K562 (cell line): ENCODE results near the gene NOD1. TPM values are rescaled to one million over a fixed set of nuclear protein-coding genes. Genes with fewer than 3 reads are reported as not detected.

Experiments
- ARID4B ChIP-seq: sonication (generic); formaldehyde crosslinking; IDR thresholded peaks from 2 replicates; pipeline ENCODE4 v1.8.0; 2022; ENCODE audit warnings: mild to moderate bottlenecking, missing genetic modification reagents
- CSDE1 ChIP-seq, 2 experiments: fragments of 450-650 bp; IDR thresholded peaks; 2 replicates each; pipeline ENCODE4 v1.6.1; 2016; ENCODE audit warnings: mild to moderate bottlenecking in 1 of 2
- EZH2 ChIP-seq: IDR thresholded peaks from 2 replicates; pipeline ENCODE4 v1.6.1; 2012; ENCODE audit warnings: low read depth, mild to moderate bottlenecking, inconsistent platforms, low read length, borderline replicate concordance
- PBX2 ChIP-seq, 2 experiments: IDR thresholded peaks in 1 of 2; conservative IDR thresholded peaks in 1 of 2; 2 replicates each; pipeline ENCODE4 v1.6.1; 2016; ENCODE audit warnings: low read depth in 2 of 2, mild to moderate bottlenecking in 1 of 2, missing compliant biosample characterization in 1 of 2, missing genetic modification characterization in 1 of 2, moderate library complexity in 1 of 2
- POLR2H ChIP-seq: IDR thresholded peaks from 2 replicates; pipeline ENCODE4 v1.6.1; 2016; ENCODE audit warnings: missing genetic modification characterization, low read depth, mild to moderate bottlenecking, control low read depth, missing compliant biosample characterization, moderate library complexity
- SNAPC5 ChIP-seq: fragments of 250-450 bp; sonication (Bioruptor Pico); IDR thresholded peaks from 2 replicates; pipeline ENCODE4 v1.8.0; 2021; ENCODE audit warnings: moderate library complexity, mild to moderate bottlenecking, inconsistent platforms
- TEAD1 ChIP-seq, 2 experiments: fragments of 450-650 bp in 1 of 2; sonication (generic) in 1 of 2; formaldehyde crosslinking; IDR thresholded peaks; 2 replicates each; pipeline versions ENCODE4 v1.4.0 to v1.8.0; 2020 to 2022; ENCODE audit warnings: mild to moderate bottlenecking in 2 of 2, missing genetic modification reagents in 1 of 2
- ZNF121 ChIP-seq: sonication (generic); formaldehyde crosslinking; conservative IDR thresholded peaks from 2 replicates; pipeline ENCODE4 v1.8.0; 2022; ENCODE audit warnings: missing genetic modification reagents
- ZNF197 ChIP-seq: fragments of 200-800 bp; sonication (Bioruptor generic); IDR thresholded peaks from 2 replicates; pipeline ENCODE4 v1.6.1; 2016; ENCODE audit warnings: low read depth, missing genetic modification characterization, missing compliant biosample characterization
- ZNF511 ChIP-seq: sonication (generic); formaldehyde crosslinking; IDR thresholded peaks from 2 replicates; pipeline ENCODE4 v1.8.0; 2022; ENCODE audit warnings: mild to moderate bottlenecking, missing genetic modification reagents
- ZNF830 ChIP-seq: fragments of 250-450 bp; sonication (Bioruptor Pico); IDR thresholded peaks from 2 replicates; pipeline ENCODE4 v1.5.0; 2021; ENCODE audit warnings: mild to moderate bottlenecking
- polyA plus RNA-seq, 8 experiments: library from polyadenylated mRNA; depleted of rRNA in 4 of 8; stranded (reverse) in 5 of 8; unstranded in 3 of 8; fragments of >200 nt; fragmentation: Nextera tagmentation in 2 of 8; fragmentation: Illumina TruSeq in 1 of 8; extraction: Ambion mirVana in 2 of 8; extraction: Trizol in 1 of 8; gene quantifications; 2 replicates each; pipeline versions ENCODE4 v1.2.1 to v1.2.3, GENCODE V29; 2011 to 2014; ENCODE audit warnings: inconsistent platforms in 1 of 8, missing spikeins in 1 of 8
- total RNA-seq, 7 experiments: library from RNA; depleted of rRNA in 6 of 7; stranded (reverse); fragments of >200 nt in 6 of 7; fragmentation: Illumina TruSeq in 2 of 7; extraction: Trizol in 2 of 7; gene quantifications; 2 replicates each; pipeline versions ENCODE4 v1.2.1 to v1.2.3, GENCODE V29; 2011 to 2021; ENCODE audit warnings: low replicate concordance in 1 of 7

The NOD1 gene
- total and polyA plus RNA-seq, 9 of the 15 experiments (the other 6 are each of a cell fraction or from before 2014, with no cell fraction given) = 0.34 to 7.1 (median 4.7) TPM

- TF ChIP-seq ARID4B (CRISPR knock-in tag) (no peak), PBX2 (CRISPR knock-in tag; IDR thresholded peaks at IDR 0.05; ENCODE audit: low read depth) (no peak), PBX2 (tag; conservative IDR thresholded peaks at IDR 0.05; ENCODE audit: low read depth) (no peak; the same call in 1 of the 2 replicates), ZNF511 (no peak), SNAPC5 (CRISPR knock-in tag) (no peak), EZH2 (no peak), CSDE1 (IDR thresholded peaks at IDR 0.05) (no peak), POLR2H (tag) (peak; percentile 12; the same call in 1 of the 2 replicates), ZNF121 (peak; percentile 67), ZNF830 (CRISPR knock-in tag) (no peak), TEAD1 (CRISPR knock-in tag; IDR thresholded peaks at IDR 0.05) (no peak), ZNF197 (no peak)
- TF ChIP-seq, all 486 proteins: peak for 24
These were observed 26.7 kb upstream of the NOD1 start (continued) for GRCh38 chr7:30505174-30505697.
